Mammary microvascular endothelial cell (primary cell): ENCODE results near the gene SLC14A1. TPM values are rescaled to one million over a fixed set of nuclear protein-coding genes. Genes with fewer than 3 reads are reported as not detected.

Experiments used
- total RNA-seq: library from RNA; depleted of rRNA; stranded (reverse); fragments of >200 nt; gene quantifications from 2 replicates; pipeline ENCODE4 v1.2.3, GENCODE V29; 2015

SLC14A1 gene
- total RNA-seq: not detected in 2 replicates

GRCh38 chr18:45723567-45724355 lies at the start of gene SLC14A1:
TSS of gene SLC14A1 (plus strand) at chr18:45724181. CDS start at chr18:45730321, 6,140 bp downstream.

Other genes starting within 250 kb of the SLC14A1 start
- gene SLC14A2, start 108.7 kb upstream of the SLC14A1 start, total RNA-seq: not detected in 2 replicates
- 0.59 and 1.7 TPM in 2 replicates for gene SIGLEC15, start 101.5 kb downstream of the SLC14A1 start, total RNA-seq
- 22.3 and 25.5 TPM in 2 replicates for gene EPG5, start 243.1 kb downstream of the SLC14A1 start, total RNA-seq